ENCODE results near the gene APLNR.

DNA sequence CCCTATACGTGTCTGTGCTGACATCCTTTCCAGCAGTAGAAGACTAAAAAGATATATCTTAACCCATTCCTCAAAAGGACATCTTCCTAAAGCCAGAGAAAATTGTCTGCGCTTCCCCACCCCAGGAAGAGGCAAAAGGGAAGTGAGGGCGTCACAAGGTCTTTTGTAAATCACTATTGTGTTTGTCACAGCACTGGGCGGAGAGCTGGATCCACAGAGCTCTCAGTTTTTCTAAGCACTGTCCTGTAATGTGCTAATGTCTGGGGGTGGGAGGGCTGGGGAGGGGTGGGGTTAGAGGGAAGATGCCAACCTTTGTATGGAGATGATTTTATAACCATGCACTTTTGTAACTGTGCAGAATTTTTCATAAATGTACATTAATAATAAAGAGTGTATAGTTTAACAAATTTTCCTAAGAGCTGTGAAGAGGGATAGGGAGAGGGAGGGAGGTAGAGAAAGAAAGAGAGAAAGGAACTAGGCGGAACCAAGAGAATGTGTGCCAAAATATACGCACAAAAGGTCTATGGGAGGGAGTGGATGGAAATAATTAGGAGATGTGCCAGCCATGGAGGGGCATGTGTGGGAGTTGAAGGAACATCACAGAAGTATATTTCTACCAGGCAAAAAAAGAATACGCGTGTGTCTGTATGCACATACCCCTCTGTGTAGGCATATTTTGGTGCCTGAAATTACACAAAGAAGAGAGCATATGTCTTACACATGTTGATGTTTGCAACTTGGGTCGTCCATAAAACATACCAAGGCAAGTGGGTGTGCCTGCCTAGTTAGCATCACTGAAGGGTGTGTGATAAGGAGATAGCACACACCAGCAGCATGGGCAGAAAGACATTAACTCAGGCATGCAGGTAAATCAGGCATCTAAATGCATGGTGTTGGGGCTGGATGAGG is 45.5 kb downstream of the APLNR start:
- no peak for TF ChIP-seq EZH2 (IDR thresholded peaks at IDR 0.05; ENCODE audit: borderline replicate concordance, low read length)
- TF ChIP-seq, protein P1, sequence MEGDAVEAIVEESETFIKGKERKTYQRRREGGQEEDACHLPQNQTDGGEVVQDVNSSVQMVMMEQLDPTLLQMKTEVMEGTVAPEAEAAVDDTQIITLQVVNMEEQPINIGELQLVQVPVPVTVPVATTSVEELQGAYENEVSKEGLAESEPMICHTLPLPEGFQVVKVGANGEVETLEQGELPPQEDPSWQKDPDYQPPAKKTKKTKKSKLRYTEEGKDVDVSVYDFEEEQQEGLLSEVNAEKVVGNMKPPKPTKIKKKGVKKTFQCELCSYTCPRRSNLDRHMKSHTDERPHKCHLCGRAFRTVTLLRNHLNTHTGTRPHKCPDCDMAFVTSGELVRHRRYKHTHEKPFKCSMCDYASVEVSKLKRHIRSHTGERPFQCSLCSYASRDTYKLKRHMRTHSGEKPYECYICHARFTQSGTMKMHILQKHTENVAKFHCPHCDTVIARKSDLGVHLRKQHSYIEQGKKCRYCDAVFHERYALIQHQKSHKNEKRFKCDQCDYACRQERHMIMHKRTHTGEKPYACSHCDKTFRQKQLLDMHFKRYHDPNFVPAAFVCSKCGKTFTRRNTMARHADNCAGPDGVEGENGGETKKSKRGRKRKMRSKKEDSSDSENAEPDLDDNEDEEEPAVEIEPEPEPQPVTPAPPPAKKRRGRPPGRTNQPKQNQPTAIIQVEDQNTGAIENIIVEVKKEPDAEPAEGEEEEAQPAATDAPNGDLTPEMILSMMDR (IDR thresholded peaks at IDR 0.05; ENCODE audit: low read length), result no peak
